Memory B cell (primary cell): ENCODE measurements around the gene EIF3C.
"Not testable (repeated sequence)": the region's sequence is repeated elsewhere in the genome, so short reads cannot be mapped to it uniquely, and the experiment has no call there.

Experiments
- ATAC-seq: fragments of 150-1000 bp; cut with Tn5 transposase; 2 replicates; pipeline ENCODE4 v1.10.0; 2021; ENCODE audit warnings: low read depth, mild to moderate bottlenecking, moderate library complexity
- DNase-seq, 2 donors: peaks; one replicate each; pipeline ENCODE4 v3.0.0; 2022; ENCODE audit warnings: low spot score in 2 of 2
- H3K27ac Mint-ChIP-seq: one replicate; pipeline ENCODE4 v1.8.0; 2022; ENCODE audit warnings: mild to moderate bottlenecking, moderate library complexity, mixed read lengths
- H3K27me3 Mint-ChIP-seq: one replicate; pipeline ENCODE4 v1.8.0; 2022; ENCODE audit warnings: mixed read lengths
- H3K36me3 Mint-ChIP-seq: one replicate; pipeline ENCODE4 v1.8.0; 2022; ENCODE audit warnings: mild to moderate bottlenecking, mixed read lengths
- H3K4me1 Mint-ChIP-seq: one replicate; pipeline ENCODE4 v1.8.0; 2022; ENCODE audit warnings: mixed read lengths
- H3K4me3 Mint-ChIP-seq: one replicate; pipeline ENCODE4 v1.8.0; 2022; ENCODE audit warnings: mild to moderate bottlenecking, moderate library complexity, mixed read lengths
- H3K9me3 Mint-ChIP-seq: one replicate; pipeline ENCODE4 v1.8.0; 2022; ENCODE audit warnings: mixed read lengths

Gene EIF3C, protein sequence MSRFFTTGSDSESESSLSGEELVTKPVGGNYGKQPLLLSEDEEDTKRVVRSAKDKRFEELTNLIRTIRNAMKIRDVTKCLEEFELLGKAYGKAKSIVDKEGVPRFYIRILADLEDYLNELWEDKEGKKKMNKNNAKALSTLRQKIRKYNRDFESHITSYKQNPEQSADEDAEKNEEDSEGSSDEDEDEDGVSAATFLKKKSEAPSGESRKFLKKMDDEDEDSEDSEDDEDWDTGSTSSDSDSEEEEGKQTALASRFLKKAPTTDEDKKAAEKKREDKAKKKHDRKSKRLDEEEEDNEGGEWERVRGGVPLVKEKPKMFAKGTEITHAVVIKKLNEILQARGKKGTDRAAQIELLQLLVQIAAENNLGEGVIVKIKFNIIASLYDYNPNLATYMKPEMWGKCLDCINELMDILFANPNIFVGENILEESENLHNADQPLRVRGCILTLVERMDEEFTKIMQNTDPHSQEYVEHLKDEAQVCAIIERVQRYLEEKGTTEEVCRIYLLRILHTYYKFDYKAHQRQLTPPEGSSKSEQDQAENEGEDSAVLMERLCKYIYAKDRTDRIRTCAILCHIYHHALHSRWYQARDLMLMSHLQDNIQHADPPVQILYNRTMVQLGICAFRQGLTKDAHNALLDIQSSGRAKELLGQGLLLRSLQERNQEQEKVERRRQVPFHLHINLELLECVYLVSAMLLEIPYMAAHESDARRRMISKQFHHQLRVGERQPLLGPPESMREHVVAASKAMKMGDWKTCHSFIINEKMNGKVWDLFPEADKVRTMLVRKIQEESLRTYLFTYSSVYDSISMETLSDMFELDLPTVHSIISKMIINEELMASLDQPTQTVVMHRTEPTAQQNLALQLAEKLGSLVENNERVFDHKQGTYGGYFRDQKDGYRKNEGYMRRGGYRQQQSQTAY

DNA sequence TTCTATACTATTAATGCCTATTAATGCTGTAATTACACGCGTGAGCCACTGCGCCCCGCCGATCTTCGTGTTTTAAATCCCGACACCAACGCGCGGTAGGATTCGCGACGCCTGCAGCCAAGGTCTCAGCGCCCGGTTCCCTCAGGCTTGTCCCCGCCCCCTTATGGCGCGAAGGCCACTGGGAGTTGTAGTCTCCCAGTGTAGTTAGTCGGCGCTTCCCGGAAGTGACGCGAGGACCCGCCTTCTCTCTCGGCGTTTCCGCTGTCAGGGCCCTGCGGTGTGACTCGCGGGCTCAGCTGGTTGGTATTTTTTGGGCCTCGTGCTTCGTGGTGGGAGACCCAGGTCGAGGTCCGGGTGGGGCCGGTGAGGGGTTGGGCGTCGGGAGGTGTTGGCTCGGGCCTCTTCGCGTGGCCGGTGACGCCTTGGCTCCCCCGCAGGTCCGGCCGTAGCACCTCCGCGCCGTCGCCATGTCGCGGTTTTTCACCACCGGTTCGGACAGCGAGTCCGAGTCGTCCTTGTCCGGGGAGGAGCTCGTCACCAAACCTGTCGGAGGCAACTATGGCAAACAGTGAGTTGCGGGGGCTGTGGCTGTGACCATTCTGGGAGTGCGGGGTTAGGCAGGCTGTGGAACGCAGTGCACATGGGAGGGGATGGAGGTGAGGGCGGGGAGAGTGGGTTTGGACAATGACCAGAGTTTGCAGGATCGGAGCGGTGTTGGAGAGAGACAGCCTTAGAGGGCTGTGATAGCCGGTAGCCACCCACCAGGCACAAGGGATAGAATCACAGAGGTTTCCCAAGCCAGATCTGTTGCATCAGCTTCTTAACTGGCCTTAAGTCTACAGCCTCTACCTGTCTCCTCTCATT lies at the start of gene EIF3C:
Gene EIF3C (plus strand): TSS at position 245 of the 864 bp plus-strand sequence. CDS start 223 bp downstream, at position 468.
- H3K9me3 Mint-ChIP-seq = not testable (repeated sequence)

DNA sequence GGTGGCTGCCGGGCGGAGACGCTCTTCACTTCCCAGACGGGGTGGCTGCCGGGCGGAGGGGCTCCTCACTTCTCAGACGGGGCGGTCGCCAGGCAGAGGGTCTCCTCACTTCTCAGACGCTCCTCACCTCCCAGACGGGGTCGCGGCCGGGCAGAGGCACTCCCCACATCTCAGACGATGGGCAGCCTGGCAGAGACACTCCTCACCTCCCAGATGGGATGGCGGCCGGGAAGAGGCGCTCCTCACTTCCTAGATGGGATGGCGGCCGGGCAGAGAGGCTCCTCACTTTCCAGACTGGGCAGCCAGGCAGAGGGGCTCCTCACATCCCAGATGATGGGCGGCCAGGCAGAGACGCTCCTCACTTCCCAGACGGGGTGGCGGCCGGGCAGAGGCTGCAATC lies 45.0 kb upstream of the EIF3C start:
- H3K36me3 Mint-ChIP-seq, H3K4me1 Mint-ChIP-seq, DNase-seq, H3K4me3 Mint-ChIP-seq, H3K27me3 Mint-ChIP-seq, ATAC-seq, H3K27ac Mint-ChIP-seq, H3K9me3 Mint-ChIP-seq: not testable (repeated sequence)

More for the DNA sequence above, at the start of gene EIF3C:
- not testable (repeated sequence) for H3K4me1 Mint-ChIP-seq, H3K27ac Mint-ChIP-seq, H3K36me3 Mint-ChIP-seq, H3K27me3 Mint-ChIP-seq, DNase-seq, H3K4me3 Mint-ChIP-seq
- ATAC-seq = peak; percentile 100

GRCh38 chr16:28667480-28667879 lies 43.8 kb upstream of the EIF3C start:
- DNase-seq, H3K4me1 Mint-ChIP-seq, H3K9me3 Mint-ChIP-seq, H3K27me3 Mint-ChIP-seq, H3K36me3 Mint-ChIP-seq, H3K4me3 Mint-ChIP-seq, ATAC-seq, H3K27ac Mint-ChIP-seq: not testable (repeated sequence)

DNA sequence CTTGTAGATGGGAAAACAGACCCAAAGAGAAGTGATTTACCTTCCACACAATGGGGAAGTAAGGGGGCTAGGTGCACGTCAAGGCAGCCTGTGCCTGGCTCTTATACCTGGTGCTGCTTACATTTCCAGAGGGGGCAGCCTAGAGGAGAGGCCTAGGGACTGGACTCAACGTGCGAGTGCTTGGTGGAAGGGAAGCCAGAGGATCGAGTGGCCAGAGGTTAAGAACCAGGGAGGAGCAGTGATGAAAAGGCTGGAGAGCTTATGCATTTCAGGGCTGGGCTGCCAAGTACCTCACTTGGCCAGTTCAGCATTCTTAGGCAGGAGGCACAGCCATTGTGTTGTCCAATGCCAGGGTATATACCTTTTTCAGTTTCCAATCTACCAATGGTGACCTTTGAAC lies 43.1 kb upstream of the EIF3C start:
- H3K27ac Mint-ChIP-seq, DNase-seq, H3K36me3 Mint-ChIP-seq, H3K27me3 Mint-ChIP-seq, H3K9me3 Mint-ChIP-seq, H3K4me1 Mint-ChIP-seq, H3K4me3 Mint-ChIP-seq, ATAC-seq: not testable (repeated sequence)

GRCh38 chr16:28688327-28688952 lies 22.8 kb upstream of the EIF3C start:
- ATAC-seq = peak; percentile 87
- H3K4me1 Mint-ChIP-seq, H3K4me3 Mint-ChIP-seq, H3K9me3 Mint-ChIP-seq, H3K36me3 Mint-ChIP-seq, H3K27me3 Mint-ChIP-seq, H3K27ac Mint-ChIP-seq, DNase-seq: not testable (repeated sequence)

- not testable (repeated sequence) for H3K4me3 Mint-ChIP-seq, H3K9me3 Mint-ChIP-seq, H3K4me1 Mint-ChIP-seq, H3K36me3 Mint-ChIP-seq, DNase-seq, H3K27me3 Mint-ChIP-seq, ATAC-seq, H3K27ac Mint-ChIP-seq
These were observed 21.8 kb upstream of the EIF3C start for GRCh38 chr16:28689425-28689824.

GRCh38 chr16:28691722-28692121 lies 19.5 kb upstream of the EIF3C start:
- H3K27me3 Mint-ChIP-seq, H3K27ac Mint-ChIP-seq, H3K36me3 Mint-ChIP-seq, DNase-seq, H3K4me3 Mint-ChIP-seq, H3K9me3 Mint-ChIP-seq, H3K4me1 Mint-ChIP-seq: not testable (repeated sequence)
- peak; percentile 51 for ATAC-seq

DNA sequence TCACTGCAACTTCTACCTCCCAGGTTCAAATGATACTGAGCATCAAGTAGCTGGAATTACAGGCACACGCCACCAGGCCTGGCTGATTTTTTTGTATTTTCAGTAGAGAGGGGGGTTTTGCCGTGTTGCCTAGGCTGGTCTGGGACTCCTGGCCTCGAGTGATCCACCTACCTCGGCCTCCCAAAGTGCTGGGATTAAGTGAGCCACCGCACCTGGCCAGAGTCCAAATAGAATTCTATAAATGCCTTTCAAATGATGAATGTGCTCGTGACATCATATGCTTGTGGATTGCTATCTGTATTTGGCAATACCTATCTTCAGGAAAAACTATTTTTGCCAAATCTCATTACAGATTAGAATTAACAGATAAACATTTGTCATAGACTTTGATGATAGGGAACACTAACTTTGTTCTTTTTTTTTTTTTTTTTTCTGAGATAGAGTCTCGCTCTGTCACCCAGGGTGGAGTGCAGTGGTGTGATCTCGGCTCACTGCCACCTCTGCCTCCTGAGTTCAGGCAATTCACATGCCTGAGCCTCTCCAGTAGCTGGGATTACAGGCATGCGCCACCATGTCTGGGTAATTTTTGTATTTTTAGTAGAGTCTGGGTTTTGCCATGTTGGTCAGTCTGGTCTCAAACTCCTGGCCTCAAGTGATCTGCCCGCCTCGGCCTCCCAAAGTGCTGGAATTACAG lies 17.9 kb upstream of the EIF3C start:
- not testable (repeated sequence) for H3K27ac Mint-ChIP-seq, ATAC-seq, H3K4me1 Mint-ChIP-seq, H3K9me3 Mint-ChIP-seq, H3K36me3 Mint-ChIP-seq, DNase-seq, H3K27me3 Mint-ChIP-seq, H3K4me3 Mint-ChIP-seq

DNA sequence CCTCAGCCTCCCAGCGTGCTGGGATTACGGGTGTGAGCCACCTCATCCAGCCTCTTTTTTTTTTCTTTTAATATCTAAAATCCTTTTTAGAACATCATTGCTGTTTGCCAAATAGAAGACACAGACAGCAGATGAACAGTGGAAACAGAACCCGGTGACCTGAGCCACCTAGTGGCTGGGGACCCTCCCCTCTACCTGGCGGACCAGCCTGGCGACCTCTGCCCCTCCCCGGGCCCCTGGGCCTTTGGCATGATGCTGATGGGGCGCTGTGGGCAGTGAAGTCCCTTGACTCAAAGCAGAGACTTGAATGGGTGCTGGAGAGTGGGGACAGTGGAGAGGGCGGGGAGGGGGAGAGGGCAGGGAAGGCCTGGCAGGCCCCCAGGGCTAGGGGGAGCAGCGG lies 11.5 kb upstream of the EIF3C start:
- not testable (repeated sequence) for H3K27ac Mint-ChIP-seq, DNase-seq, H3K9me3 Mint-ChIP-seq, H3K4me3 Mint-ChIP-seq, H3K4me1 Mint-ChIP-seq, ATAC-seq, H3K27me3 Mint-ChIP-seq, H3K36me3 Mint-ChIP-seq

DNA sequence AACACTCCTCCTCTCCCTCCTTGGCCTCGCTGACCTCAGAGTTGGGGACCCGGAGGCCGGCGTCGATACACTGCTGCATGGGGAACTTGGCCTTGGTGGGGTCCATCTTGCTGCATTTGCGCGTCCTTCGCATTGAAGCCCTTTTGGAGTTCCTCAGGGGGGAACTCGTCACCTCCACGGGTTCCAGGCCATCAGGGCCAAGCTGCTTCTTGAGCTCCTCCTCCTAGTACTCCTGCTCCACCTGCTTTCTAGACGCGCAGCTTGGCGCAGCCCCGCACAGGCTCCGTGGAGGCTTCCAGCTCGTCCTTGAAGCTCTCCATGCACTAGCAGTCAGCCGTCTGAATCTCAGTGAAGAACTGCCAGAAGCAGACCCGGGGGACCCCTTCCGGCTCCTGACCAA lies 10.9 kb upstream of the EIF3C start:
- not testable (repeated sequence) for H3K4me3 Mint-ChIP-seq, DNase-seq, H3K9me3 Mint-ChIP-seq, H3K36me3 Mint-ChIP-seq, H3K27ac Mint-ChIP-seq, H3K27me3 Mint-ChIP-seq, ATAC-seq, H3K4me1 Mint-ChIP-seq

DNA sequence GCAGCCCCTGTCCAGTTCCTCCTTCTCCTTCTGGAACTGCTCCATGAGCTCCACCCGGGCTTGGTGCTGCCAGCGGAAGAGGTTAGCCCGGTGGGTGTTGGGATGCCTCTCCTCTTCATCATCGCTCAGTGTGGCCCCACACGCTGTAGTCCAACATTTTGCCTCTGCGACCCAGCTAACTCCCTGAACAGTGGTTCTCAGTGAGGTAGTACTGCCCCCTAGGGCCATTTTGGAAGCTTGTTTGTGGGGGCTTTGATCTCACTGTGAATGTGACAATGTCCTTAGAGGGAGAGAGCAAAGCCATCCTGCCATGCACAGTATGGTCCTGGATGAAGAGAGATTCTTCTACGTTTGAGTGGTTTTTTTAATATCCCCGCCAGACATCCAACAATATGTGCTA lies 9.9 kb upstream of the EIF3C start:
- not testable (repeated sequence) for ATAC-seq, H3K4me3 Mint-ChIP-seq, H3K36me3 Mint-ChIP-seq, DNase-seq, H3K27me3 Mint-ChIP-seq, H3K27ac Mint-ChIP-seq, H3K9me3 Mint-ChIP-seq, H3K4me1 Mint-ChIP-seq

DNA sequence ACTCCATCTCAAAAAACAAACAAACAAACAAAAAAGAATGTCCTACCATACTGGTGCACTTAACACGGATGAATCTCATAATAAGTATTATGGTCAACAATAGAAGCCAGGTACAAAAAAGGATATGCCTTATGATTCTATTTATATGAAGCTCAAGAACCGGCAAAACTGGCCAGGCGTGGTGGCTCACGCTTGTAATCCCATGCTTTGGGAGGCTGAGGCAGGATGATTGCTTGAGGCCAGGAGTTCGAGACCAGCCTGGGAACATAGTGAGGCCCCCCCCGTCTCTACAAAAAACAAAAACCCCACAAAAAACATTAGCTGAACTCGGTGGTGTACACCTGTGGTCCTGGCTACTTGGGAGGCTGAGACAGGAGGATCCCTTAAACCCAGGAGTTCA lies 7.0 kb upstream of the EIF3C start:
- H3K27ac Mint-ChIP-seq, H3K4me3 Mint-ChIP-seq, ATAC-seq, H3K9me3 Mint-ChIP-seq, H3K36me3 Mint-ChIP-seq, H3K4me1 Mint-ChIP-seq, H3K27me3 Mint-ChIP-seq, DNase-seq: not testable (repeated sequence)
